Measurements from ENCODE around the gene SHROOM2.

DNA sequence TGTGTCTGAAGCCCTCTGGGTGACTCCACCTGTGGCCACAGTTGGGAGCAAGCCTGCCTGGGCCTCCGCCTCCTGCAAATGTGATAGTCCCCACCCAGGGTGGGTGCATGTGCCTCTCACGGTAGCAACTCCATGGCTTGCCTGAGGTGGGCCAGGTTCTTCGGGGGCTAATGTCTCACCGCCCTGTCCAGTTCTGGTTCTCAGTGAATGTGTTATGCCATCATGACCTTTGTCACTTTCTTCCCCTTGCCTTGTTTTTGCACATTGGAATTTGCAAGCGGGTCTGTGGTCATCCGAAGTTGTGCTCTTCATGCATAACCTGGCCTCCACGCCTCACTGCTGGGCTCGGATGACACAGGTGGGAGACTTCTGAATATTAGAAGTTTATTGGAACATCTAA, 39.7 kb downstream of the SHROOM2 start:
- TF ChIP-seq, protein P1, sequence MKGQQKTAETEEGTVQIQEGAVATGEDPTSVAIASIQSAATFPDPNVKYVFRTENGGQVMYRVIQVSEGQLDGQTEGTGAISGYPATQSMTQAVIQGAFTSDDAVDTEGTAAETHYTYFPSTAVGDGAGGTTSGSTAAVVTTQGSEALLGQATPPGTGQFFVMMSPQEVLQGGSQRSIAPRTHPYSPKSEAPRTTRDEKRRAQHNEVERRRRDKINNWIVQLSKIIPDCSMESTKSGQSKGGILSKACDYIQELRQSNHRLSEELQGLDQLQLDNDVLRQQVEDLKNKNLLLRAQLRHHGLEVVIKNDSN (IDR thresholded peaks at IDR 0.05): no peak
- no peak for TF ChIP-seq EP300 (IDR thresholded peaks at IDR 0.05; ENCODE audit: borderline replicate concordance)
- no peak for TF ChIP-seq EGR1 (IDR thresholded peaks at IDR 0.05)
- TF ChIP-seq RAD21 (IDR thresholded peaks at IDR 0.05; ENCODE audit: low read depth): no peak
- TF ChIP-seq, protein P2, sequence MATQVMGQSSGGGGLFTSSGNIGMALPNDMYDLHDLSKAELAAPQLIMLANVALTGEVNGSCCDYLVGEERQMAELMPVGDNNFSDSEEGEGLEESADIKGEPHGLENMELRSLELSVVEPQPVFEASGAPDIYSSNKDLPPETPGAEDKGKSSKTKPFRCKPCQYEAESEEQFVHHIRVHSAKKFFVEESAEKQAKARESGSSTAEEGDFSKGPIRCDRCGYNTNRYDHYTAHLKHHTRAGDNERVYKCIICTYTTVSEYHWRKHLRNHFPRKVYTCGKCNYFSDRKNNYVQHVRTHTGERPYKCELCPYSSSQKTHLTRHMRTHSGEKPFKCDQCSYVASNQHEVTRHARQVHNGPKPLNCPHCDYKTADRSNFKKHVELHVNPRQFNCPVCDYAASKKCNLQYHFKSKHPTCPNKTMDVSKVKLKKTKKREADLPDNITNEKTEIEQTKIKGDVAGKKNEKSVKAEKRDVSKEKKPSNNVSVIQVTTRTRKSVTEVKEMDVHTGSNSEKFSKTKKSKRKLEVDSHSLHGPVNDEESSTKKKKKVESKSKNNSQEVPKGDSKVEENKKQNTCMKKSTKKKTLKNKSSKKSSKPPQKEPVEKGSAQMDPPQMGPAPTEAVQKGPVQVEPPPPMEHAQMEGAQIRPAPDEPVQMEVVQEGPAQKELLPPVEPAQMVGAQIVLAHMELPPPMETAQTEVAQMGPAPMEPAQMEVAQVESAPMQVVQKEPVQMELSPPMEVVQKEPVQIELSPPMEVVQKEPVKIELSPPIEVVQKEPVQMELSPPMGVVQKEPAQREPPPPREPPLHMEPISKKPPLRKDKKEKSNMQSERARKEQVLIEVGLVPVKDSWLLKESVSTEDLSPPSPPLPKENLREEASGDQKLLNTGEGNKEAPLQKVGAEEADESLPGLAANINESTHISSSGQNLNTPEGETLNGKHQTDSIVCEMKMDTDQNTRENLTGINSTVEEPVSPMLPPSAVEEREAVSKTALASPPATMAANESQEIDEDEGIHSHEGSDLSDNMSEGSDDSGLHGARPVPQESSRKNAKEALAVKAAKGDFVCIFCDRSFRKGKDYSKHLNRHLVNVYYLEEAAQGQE (IDR thresholded peaks at IDR 0.05; ENCODE audit: low read depth): no peak
